Smooth muscle cell (in vitro differentiated cells): Measurements from ENCODE around the gene GPR137. TPM values are rescaled to one million over a fixed set of nuclear protein-coding genes. Genes with fewer than 3 reads are reported as not detected.

ENCODE experiments used
- DNase-seq: peaks from one replicate; lab custom pipeline; 2025; ENCODE audit not compliant: unreplicated experiment; lab: John Stamatoyannopoulos, UW
- H2AFZ ChIP-seq: fragments of 200-600 bp; sonication (generic); 2 replicates; pipeline ENCODE4 v1.6.0; 2016; ENCODE audit warnings: antibody characterized with exemption, low read depth, mild to moderate bottlenecking
- H3F3A ChIP-seq: fragments of 200-600 bp; sonication (generic); 2 replicates; pipeline ENCODE4 v1.6.0; 2017; ENCODE audit warnings: antibody characterized with exemption, low read depth
- H3K27ac ChIP-seq: fragments of 200-600 bp; sonication (generic); 2 replicates; pipeline ENCODE4 v1.5.1; 2016; ENCODE audit warnings: low read depth, mild to moderate bottlenecking
- H3K27me3 ChIP-seq: fragments of 200-600 bp; sonication (generic); 2 replicates; pipeline ENCODE4 v1.6.1; 2016; ENCODE audit warnings: low read depth, mild to moderate bottlenecking
- H3K36me3 ChIP-seq: fragments of 200-600 bp; sonication (generic); 2 replicates; pipeline ENCODE4 v1.5.1; 2016; ENCODE audit warnings: low read depth
- H3K4me1 ChIP-seq: fragments of 200-600 bp; sonication (generic); 2 replicates; pipeline ENCODE4 v1.5.1; 2016; ENCODE audit warnings: low read depth
- H3K4me2 ChIP-seq: fragments of 200-600 bp; sonication (generic); 2 replicates; pipeline ENCODE4 v1.6.0; 2016; ENCODE audit warnings: mild to moderate bottlenecking
- H3K4me3 ChIP-seq: fragments of 200-600 bp; sonication (generic); 2 replicates; pipeline ENCODE4 v1.5.1; 2016; ENCODE audit warnings: mild to moderate bottlenecking
- H3K79me2 ChIP-seq: fragments of 200-600 bp; sonication (generic); 2 replicates; pipeline ENCODE4 v1.6.0; 2016; ENCODE audit warnings: low read depth, mild to moderate bottlenecking
- H3K9ac ChIP-seq: fragments of 200-600 bp; sonication (generic); 2 replicates; pipeline ENCODE4 v1.6.0; 2016; ENCODE audit warnings: low read depth
- H3K9me3 ChIP-seq: fragments of 200-600 bp; sonication (generic); replicated peaks from 2 replicates; pipeline ENCODE4 v1.5.1; 2016; ENCODE audit warnings: low read depth
- H4K20me1 ChIP-seq: fragments of 200-600 bp; sonication (generic); 2 replicates; pipeline ENCODE4 v1.6.0; 2016; ENCODE audit warnings: low read depth
- CTCF ChIP-seq: fragments of 200-600 bp; sonication (generic); IDR thresholded peaks from 2 replicates; pipeline ENCODE4 v1.5.1; 2017; ENCODE audit warnings: borderline replicate concordance, mild to moderate bottlenecking, antibody characterized with exemption; ENCODE audit not compliant: insufficient read depth, poor library complexity, severe bottlenecking
- WGBS: methylation state at CpG from one replicate; pipeline ENCODE4 v1.1.7; 2016; ENCODE audit warnings: low lambda C conversion rate; 5-methylcytosine and 5-hydroxymethylcytosine counted together
- polyA plus RNA-seq: library from polyadenylated mRNA; unstranded; fragments of >200 nt; fragmentation: Nextera tagmentation; extraction: Ambion mirVana; gene quantifications from 2 replicates; pipeline ENCODE4 v1.2.1, GENCODE V29; 2016
- total RNA-seq: library from RNA; depleted of rRNA; stranded (reverse); fragments of >200 nt; gene quantifications from 2 replicates; pipeline ENCODE4 v1.2.3, GENCODE V29; 2014

Gene GPR137
- total and polyA plus RNA-seq, 2 experiments from 2014 or later, result 17.3 to 69.0 TPM

DNA sequence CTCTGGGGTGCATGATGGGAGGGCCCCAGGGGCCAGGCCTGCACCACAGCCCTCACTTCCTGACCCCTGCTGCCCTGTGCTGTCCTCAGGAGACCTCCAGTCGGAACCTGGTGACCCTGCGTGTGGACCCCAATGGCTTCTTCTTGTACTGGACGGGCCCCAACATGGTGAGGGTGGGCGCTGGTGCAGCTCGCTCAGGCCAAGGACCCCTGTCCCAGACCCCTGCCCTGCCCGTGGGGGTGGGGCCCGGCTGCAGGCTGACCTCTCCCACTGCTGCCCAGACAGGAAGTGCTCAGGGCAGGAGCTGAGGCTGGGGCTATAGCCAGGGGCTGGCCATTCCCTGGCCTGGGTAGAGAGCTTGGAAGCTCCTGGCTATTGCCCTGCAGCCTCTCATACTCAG is 31.3 kb upstream of the GPR137 start:
- Histone ChIP-seq H3K4me2 (no peak overlapping the region), H3K36me3 (no peaks in the 10 kb centered on the region), H3F3A (no peaks in the 10 kb centered on the region), H2AFZ (no peak overlapping the region), H3K9ac (no peak overlapping the region), H3K27ac (no peak overlapping the region), H3K4me3 (no peak overlapping the region), H3K27me3 (no peaks in the 10 kb centered on the region), H3K4me1 (peaks cover 11% of the 10 kb centered on the region), H4K20me1 (peaks cover 30% of the 10 kb centered on the region), H3K79me2 (peaks cover 8% of the 10 kb centered on the region), H3K9me3 (no peaks in the 10 kb centered on the region)
- TF ChIP-seq CTCF, result no peak
- no peak for DNase-seq
- over 99% methylated on average over 7 of the region's 7 CpGs for WGBS

GRCh38 chr11:64255135-64256128 is 30.2 kb upstream of the GPR137 start:
- Histone ChIP-seq H3K27me3 (no peaks in the 10 kb centered on the region), H3K9ac (no peak overlapping the region), H3K27ac (no peak overlapping the region), H3K36me3 (no peaks in the 10 kb centered on the region), H3F3A (no peaks in the 10 kb centered on the region), H2AFZ (no peak overlapping the region), H4K20me1 (peaks cover 30% of the 10 kb centered on the region), H3K4me2 (no peak overlapping the region), H3K4me1 (peaks cover 4% of the 10 kb centered on the region), H3K9me3 (no peaks in the 10 kb centered on the region), H3K4me3 (no peak overlapping the region), H3K79me2 (peaks cover 8% of the 10 kb centered on the region)
- no peak for TF ChIP-seq CTCF
- no peak for DNase-seq
- 97% methylated on average over 30 of the region's 35 CpGs for WGBS

DNA sequence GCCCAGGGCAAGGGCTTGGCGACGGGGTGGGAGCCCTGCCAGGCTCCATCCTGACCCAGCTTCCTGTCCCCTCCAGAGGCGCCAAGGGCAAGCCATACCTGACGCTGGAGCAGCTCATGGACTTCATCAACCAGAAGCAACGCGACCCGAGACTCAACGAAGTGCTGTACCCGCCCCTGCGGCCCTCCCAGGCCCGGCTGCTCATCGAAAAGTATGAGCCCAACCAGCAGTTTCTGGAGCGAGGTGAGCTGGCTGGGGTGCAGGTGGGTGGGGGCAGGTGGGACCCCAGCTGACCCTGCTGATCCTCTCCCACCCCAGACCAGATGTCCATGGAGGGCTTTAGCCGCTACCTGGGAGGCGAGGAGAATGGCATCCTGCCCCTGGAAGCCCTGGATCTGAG is 29.3 kb upstream of the GPR137 start:
- no peak for TF ChIP-seq CTCF
- Histone ChIP-seq H3K27me3 (no peaks in the 10 kb centered on the region), H3K9me3 (no peaks in the 10 kb centered on the region), H3K9ac (no peak overlapping the region), H3K4me1 (no peaks in the 10 kb centered on the region), H3K27ac (no peak overlapping the region), H3F3A (no peaks in the 10 kb centered on the region), H3K36me3 (no peaks in the 10 kb centered on the region), H4K20me1 (peaks cover 30% of the 10 kb centered on the region), H2AFZ (no peak overlapping the region), H3K4me3 (no peak overlapping the region), H3K4me2 (no peak overlapping the region), H3K79me2 (peaks cover 8% of the 10 kb centered on the region)
- DNase-seq, result no peak
- 96% methylated on average over 15 of the region's 15 CpGs for WGBS

DNA sequence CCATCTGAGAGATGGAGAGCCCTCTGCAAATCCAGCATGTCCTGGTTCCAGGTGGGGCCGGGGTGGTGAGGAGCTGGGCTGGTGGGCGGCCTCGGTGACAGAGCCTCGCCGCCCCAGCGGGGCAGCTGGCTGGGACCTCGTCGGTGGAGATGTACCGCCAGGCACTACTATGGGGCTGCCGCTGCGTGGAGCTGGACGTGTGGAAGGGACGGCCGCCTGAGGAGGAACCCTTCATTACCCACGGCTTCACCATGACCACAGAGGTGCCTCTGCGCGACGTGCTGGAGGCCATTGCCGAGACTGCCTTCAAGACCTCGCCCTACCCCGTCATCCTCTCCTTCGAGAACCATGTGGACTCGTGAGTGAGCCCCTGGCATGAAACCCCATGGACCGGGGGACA is 27.3 kb upstream of the GPR137 start:
- no peaks in the 10 kb centered on the region for H3K4me1 ChIP-seq
- no peak overlapping the region for H3K9ac ChIP-seq
- DNase-seq, result no peak
- no peaks in the 10 kb centered on the region for H3K9me3 ChIP-seq
- H3K4me3 ChIP-seq, result no peak overlapping the region
- no peaks in the 10 kb centered on the region for H3F3A ChIP-seq
- TF ChIP-seq CTCF, result no peak
- no peaks in the 10 kb centered on the region for H3K36me3 ChIP-seq
- no peak overlapping the region for H2AFZ ChIP-seq
- H3K79me2 ChIP-seq, result no peaks in the 10 kb centered on the region
- no peak overlapping the region for H3K4me2 ChIP-seq
- no peak overlapping the region for H3K27ac ChIP-seq
- H3K27me3 ChIP-seq, result no peaks in the 10 kb centered on the region
- WGBS, result 92% methylated on average over 21 of the region's 24 CpGs
- H4K20me1 ChIP-seq, result peaks cover 20% of the 10 kb centered on the region
